ENCODE results near the gene ERICH6.
"Not testable (repeated sequence)": the region's sequence is repeated elsewhere in the genome, so short reads cannot be mapped to it uniquely, and the experiment has no call there.

ERICH6 gene

DNA sequence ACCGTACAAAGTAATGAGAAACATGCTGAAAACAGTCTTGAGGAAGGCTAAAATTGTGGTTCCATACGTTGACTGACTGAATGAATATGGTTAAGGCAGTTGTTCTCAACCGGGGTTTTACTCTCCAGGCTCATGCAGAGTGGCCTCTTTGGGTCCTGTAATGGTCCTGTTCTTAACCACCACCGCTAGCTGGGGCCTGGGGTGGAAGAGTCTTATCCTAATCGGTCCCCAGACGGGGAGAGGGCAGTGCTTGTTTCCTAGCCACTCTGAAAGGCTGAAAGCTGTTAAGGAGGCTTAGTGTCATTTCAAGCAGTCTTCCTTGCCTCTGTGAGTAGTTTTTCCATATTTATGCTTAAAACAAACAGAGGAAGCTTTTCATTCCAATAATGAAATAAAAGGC, 68.6 kb downstream of the ERICH6 start:
- Histone ChIP-seq H3K9me3 (ENCODE audit: control insufficient read depth, insufficient read depth, low read length) (no peaks in the 10 kb centered on the region), H3K36me3 (ENCODE audit: control insufficient read depth, insufficient read depth, low read length) (peaks cover 3% of the 10 kb centered on the region; the same call in 1 of the 2 replicates), H3K4me3 (ENCODE audit: low read depth, low read length) (no peak overlapping the region), H3K9ac (ENCODE audit: low read depth, low read length) (no peak overlapping the region), H3K4me1 (ENCODE audit: control insufficient read depth, insufficient read depth, low read length) (0 out of 2 replicates have a peak, but pooled peaks cover 2% of the 10 kb centered on the region), H3K27ac (ENCODE audit: low read depth, low read length) (peak overlapping the region; percentile 55), H3K27me3 (ENCODE audit: control insufficient read depth, insufficient read depth, low read length) (no peaks in the 10 kb centered on the region)

DNA sequence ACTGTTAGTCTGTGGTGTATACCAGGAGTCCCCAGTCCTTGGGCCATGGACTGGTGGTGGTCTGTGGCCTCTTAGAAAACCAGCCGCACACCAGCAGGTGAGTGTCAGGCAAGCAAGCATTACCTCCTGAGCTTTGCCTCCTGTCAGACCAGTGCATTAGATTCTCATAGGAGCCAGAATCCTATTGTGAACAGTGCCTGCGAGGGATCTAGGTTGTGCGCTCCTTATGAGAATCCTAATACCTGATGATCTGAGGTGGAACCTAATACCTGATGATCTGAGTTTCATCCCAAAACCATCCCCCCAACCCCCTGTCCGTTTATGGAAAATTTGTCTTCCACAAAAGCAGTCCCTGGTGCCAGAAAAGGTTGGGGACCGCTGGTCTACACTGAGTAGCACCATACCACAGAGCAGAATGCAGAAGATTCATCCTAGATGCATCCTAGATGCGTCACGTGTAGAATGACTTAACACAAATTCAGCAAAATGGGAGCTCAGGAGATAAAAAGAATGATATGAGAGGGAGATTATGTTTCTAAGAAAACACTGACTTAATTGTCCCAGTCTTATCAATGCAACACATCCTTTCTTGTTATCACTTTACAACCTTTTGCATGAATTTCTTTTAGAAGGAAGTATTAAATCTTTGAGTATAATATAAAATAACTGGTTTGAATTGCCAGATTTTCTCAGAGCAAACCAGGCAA, 72.1 kb downstream of the ERICH6 start:
- no peaks in the 10 kb centered on the region for H3K27me3 ChIP-seq (ENCODE audit: control insufficient read depth, insufficient read depth, low read length)
- no peaks in the 10 kb centered on the region for H3K9me3 ChIP-seq (ENCODE audit: control insufficient read depth, insufficient read depth, low read length)
- H3K9ac ChIP-seq (ENCODE audit: low read depth, low read length): no peak overlapping the region
- H3K36me3 ChIP-seq (ENCODE audit: control insufficient read depth, insufficient read depth, low read length): peaks cover 28% of the 10 kb centered on the region
- no peak overlapping the region for H3K27ac ChIP-seq (ENCODE audit: low read depth, low read length)
- H3K4me3 ChIP-seq (ENCODE audit: low read depth, low read length): no peak overlapping the region
- H3K4me1 ChIP-seq (ENCODE audit: control insufficient read depth, insufficient read depth, low read length): 0 out of 2 replicates have a peak, but pooled peaks cover 2% of the 10 kb centered on the region

DNA sequence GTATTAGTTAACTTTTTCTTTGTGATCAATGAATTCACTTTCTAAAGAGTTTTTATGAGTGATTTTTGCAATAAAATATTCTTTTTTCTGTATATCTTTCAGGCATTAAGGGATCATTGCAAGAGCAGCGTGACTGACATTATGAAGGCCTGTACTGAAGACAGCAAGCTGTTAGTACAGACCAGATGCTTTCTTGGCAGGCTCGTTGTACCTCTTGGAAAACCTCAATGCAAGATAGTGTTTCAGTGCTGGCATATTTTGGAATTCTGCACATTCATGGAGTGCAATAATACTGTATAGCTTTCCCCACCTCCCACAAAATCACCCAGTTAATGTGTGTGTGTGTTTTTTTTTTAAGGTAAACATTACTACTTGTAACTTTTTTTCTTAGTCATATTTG, 76.2 kb downstream of the ERICH6 start:
- Histone ChIP-seq H3K4me1 (ENCODE audit: control insufficient read depth, insufficient read depth, low read length) (no peaks in the 10 kb centered on the region), H3K36me3 (ENCODE audit: control insufficient read depth, insufficient read depth, low read length) (peaks cover 60% of the 10 kb centered on the region)

DNA sequence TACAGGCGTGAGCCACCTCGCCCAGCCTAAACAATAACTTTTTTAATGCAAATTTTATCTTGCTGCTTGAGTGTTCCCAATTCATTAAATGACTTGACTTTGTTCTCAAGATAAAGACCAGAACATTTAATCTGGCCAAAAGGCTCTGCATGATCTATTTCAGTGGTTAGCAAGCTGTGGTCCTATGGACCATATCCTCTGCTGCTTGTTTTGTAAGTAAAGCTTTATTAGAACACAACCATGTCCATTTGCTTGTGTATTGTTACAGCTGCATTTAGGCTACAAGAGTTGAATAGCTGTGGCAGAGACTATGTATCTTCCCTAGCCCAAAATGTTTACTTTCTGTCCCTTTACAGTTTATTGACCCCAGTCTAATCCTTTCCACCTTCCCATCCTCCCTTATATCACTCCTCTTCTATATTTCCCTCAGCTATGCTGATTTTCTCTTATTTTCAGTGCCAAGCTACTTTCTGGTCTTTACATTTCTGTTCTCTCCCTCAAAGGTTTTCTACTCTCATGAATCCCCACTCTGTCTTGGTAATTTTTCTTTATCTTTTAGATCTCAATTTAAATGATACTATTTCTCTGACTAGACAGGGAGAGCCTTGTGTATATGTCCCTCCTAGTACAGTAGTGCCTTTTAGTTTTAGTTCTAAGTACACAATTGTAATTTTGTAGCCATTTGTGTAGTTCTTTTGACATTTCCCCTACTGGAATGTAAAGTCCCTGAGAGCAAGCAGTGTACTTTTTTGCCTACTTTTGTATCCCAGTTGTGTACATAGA, 77.4 kb downstream of the ERICH6 start:
- H3K4me3 ChIP-seq (ENCODE audit: low read depth, low read length): no peak overlapping the region
- H3K4me1 ChIP-seq (ENCODE audit: control insufficient read depth, insufficient read depth, low read length): peaks cover 5% of the 10 kb centered on the region
- no peak overlapping the region for H3K9ac ChIP-seq (ENCODE audit: low read depth, low read length)
- H3K36me3 ChIP-seq (ENCODE audit: control insufficient read depth, insufficient read depth, low read length): peaks cover 60% of the 10 kb centered on the region
- H3K9me3 ChIP-seq (ENCODE audit: control insufficient read depth, insufficient read depth, low read length): no peaks in the 10 kb centered on the region
- no peak overlapping the region for H3K27ac ChIP-seq (ENCODE audit: low read depth, low read length)
- H3K27me3 ChIP-seq (ENCODE audit: control insufficient read depth, insufficient read depth, low read length): no peaks in the 10 kb centered on the region

More for the DNA sequence above, 76.2 kb downstream of the ERICH6 start:
- Histone ChIP-seq H3K27ac (ENCODE audit: low read depth, low read length) (no peak overlapping the region), H3K9me3 (ENCODE audit: control insufficient read depth, insufficient read depth, low read length) (no peaks in the 10 kb centered on the region), H3K9ac (ENCODE audit: low read depth, low read length) (no peak overlapping the region), H3K4me3 (ENCODE audit: low read depth, low read length) (no peak overlapping the region), H3K27me3 (ENCODE audit: control insufficient read depth, insufficient read depth, low read length) (no peaks in the 10 kb centered on the region)

DNA sequence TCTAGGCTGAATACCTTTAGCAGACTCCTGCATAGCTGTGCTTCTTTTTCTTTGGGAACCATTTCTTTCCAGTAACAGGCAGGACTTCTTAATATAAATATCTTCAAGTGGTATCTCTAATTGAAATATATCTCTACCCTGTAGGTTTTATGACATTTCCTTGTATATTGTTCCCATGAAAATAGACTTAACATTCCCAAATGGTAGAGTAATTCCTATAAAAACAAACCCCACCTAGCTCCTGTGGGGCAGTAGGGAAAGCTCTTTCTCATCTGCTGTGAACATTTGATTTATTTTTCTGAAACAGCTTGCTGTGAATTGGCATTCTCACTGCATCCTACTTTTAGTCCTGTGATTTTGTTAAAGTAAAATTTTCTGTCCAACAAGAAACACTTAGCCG, 79.8 kb downstream of the ERICH6 start:
- no peak overlapping the region for H3K4me3 ChIP-seq (ENCODE audit: low read depth, low read length)
- H3K27me3 ChIP-seq (ENCODE audit: control insufficient read depth, insufficient read depth, low read length): no peaks in the 10 kb centered on the region
- H3K36me3 ChIP-seq (ENCODE audit: control insufficient read depth, insufficient read depth, low read length): peaks cover 55% of the 10 kb centered on the region
- H3K9me3 ChIP-seq (ENCODE audit: control insufficient read depth, insufficient read depth, low read length): no peaks in the 10 kb centered on the region
- peaks cover 13% of the 10 kb centered on the region for H3K4me1 ChIP-seq (ENCODE audit: control insufficient read depth, insufficient read depth, low read length)
- H3K27ac ChIP-seq (ENCODE audit: low read depth, low read length): no peak overlapping the region
- H3K9ac ChIP-seq (ENCODE audit: low read depth, low read length): no peak overlapping the region

DNA sequence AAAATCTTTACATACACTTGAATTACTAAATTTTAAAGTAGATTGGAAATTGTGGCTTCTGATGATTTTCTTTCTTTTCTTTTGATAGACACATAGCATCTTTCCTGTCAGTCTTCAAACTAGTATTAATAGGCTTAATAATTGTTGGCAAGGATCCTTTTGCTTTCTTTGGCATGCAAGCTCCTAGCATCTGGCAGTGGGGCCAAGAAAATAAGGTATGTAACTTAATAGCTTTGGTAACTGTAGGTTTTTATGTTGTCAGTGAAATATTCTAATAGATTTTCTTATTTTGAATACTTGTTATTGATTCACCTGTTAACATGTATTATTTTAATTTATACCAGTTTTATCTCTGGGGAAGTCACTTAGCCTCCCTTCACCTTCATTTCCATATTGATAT, 80.8 kb downstream of the ERICH6 start:
- not testable (repeated sequence) for H3K4me3 ChIP-seq (ENCODE audit: low read depth, low read length); H3K9me3 ChIP-seq (ENCODE audit: control insufficient read depth, insufficient read depth, low read length); H3K9ac ChIP-seq (ENCODE audit: low read depth, low read length); H3K27me3 ChIP-seq (ENCODE audit: control insufficient read depth, insufficient read depth, low read length); H3K27ac ChIP-seq (ENCODE audit: low read depth, low read length)
- peaks cover 13% of the 10 kb centered on the region for H3K4me1 ChIP-seq (ENCODE audit: control insufficient read depth, insufficient read depth, low read length)
- H3K36me3 ChIP-seq (ENCODE audit: control insufficient read depth, insufficient read depth, low read length): peaks cover 53% of the 10 kb centered on the region

DNA sequence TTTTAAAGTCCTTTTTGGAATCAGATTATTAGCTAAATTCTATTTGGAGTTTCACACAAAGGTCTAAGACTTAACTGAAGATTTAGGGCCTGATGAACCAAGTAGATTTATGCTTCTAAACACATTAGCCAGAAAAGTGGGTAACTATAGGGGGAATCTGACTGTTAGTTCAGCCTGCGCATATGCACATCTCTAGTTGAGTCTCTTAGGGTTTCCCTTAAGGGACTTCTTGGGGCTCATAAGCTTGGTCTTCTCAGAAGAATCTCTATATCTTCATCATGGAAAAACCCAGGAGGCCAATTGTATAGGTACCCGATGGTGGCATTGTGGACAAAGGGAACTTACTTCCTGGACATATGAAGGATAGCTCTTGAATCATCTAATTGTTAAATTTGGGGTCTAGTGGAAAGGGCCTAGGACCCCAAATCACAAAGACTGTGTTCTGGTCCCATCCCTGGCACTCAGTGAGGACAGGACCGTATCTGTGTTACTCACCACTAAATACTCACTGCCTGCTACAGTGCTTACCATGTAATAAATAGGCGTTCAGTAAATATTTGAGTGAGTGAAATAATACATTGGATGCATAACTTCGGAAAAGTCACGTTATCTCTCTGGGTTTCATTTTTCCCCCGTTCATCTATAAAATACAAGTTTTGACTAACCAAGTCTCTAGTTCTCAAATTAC, 83.6 kb downstream of the ERICH6 start:
- H3K36me3 ChIP-seq (ENCODE audit: control insufficient read depth, insufficient read depth, low read length): peaks cover 25% of the 10 kb centered on the region

DNA sequence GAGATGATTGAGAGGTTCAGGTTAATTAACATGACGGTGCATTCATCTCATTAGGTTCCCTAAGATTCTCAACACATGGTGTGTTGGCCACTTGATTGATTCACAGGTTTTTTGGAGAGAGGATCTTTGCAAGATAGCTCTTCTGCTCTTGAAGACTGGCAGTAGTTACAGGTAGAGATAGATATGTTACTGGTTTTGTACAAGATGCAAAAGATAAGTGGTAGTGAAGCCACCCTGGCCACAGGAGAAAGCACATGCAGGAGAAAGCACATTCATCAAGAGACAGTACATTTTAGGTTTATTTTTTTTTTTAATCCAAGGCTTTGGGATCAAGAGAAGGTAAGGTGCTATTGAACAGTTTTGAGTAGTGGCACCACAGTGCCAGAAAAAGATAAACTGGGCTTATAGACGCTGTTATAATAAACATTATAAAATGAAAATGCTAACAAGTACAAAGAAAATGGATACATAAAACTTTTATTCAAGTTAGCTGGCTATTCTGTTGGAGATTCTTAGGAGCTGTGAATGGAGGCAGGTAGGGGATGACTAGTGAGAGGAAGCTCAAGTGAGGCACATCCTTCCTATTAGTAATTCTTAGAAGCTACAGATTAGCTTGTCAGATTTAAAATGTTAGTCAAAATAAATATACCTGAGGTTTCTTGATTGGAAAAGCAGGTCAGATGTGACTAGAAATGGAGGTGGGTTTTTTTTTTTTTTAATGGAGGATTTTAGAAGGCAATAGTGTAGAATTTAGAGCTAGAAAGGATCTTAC, 89.8 kb downstream of the ERICH6 start:
- Histone ChIP-seq H3K36me3 (ENCODE audit: control insufficient read depth, insufficient read depth, low read length) (peaks cover 32% of the 10 kb centered on the region), H3K27me3 (ENCODE audit: control insufficient read depth, insufficient read depth, low read length) (no peaks in the 10 kb centered on the region)

More for the DNA sequence above, 83.6 kb downstream of the ERICH6 start:
- H3K4me1 ChIP-seq (ENCODE audit: control insufficient read depth, insufficient read depth, low read length): peaks cover 13% of the 10 kb centered on the region
- H3K27ac ChIP-seq (ENCODE audit: low read depth, low read length): no peak overlapping the region
- H3K27me3 ChIP-seq (ENCODE audit: control insufficient read depth, insufficient read depth, low read length): no peaks in the 10 kb centered on the region
- no peak overlapping the region for H3K4me3 ChIP-seq (ENCODE audit: low read depth, low read length)
- H3K9ac ChIP-seq (ENCODE audit: low read depth, low read length): no peak overlapping the region
- H3K9me3 ChIP-seq (ENCODE audit: control insufficient read depth, insufficient read depth, low read length): no peaks in the 10 kb centered on the region

DNA sequence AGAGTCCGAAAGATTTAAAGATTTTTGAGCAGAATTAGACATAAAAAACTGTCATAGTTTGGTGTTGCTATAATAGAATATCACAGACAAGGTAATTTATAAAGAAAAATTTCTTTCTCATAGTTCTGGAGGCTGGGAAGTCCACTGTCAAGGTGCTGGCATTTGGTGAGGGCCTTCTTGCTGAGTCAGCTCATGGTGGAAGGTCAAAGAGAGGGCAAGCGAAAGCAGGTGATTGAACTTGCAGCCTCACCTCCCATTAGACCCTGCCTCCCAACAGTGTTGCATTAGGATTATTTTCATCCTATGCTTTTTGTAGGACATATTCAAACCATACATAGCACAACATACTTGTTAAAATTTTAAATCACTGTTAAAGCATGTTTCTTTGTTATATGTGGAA, 90.7 kb downstream of the ERICH6 start:
- Histone ChIP-seq H3K36me3 (ENCODE audit: control insufficient read depth, insufficient read depth, low read length) (peaks cover 24% of the 10 kb centered on the region), H3K27me3 (ENCODE audit: control insufficient read depth, insufficient read depth, low read length) (no peaks in the 10 kb centered on the region), H3K4me1 (ENCODE audit: control insufficient read depth, insufficient read depth, low read length) (peaks cover 11% of the 10 kb centered on the region; the same call in 1 of the 2 replicates), H3K9ac (ENCODE audit: low read depth, low read length) (no peak overlapping the region), H3K27ac (ENCODE audit: low read depth, low read length) (no peak overlapping the region), H3K4me3 (ENCODE audit: low read depth, low read length) (no peak overlapping the region), H3K9me3 (ENCODE audit: control insufficient read depth, insufficient read depth, low read length) (no peaks in the 10 kb centered on the region)

More for the DNA sequence above, 89.8 kb downstream of the ERICH6 start:
- H3K9me3 ChIP-seq (ENCODE audit: control insufficient read depth, insufficient read depth, low read length): no peaks in the 10 kb centered on the region
- H3K9ac ChIP-seq (ENCODE audit: low read depth, low read length): no peak overlapping the region
- no peak overlapping the region for H3K4me3 ChIP-seq (ENCODE audit: low read depth, low read length)
- H3K27ac ChIP-seq (ENCODE audit: low read depth, low read length): no peak overlapping the region
- peaks cover 11% of the 10 kb centered on the region; the same call in 1 of the 2 replicates for H3K4me1 ChIP-seq (ENCODE audit: control insufficient read depth, insufficient read depth, low read length)

DNA sequence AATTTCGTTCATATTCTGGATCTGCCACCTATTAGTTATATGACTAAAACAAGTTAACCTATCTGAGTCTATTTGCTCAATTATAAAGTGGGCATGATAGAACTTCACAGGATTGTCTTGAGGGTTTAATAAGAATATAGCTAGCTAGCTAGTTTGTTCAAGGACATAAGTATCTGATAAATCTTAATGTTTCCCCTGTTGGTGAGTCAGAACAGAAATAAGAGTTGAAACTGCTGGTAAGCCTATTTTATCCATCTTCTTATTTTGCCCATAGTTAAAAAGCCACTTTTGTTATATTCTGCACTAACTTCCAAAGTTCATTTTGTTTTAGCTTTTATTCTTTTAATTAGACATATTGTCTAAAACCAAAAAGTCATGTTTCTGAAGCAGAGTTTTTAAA, 91.2 kb downstream of the ERICH6 start:
- Histone ChIP-seq H3K36me3 (ENCODE audit: control insufficient read depth, insufficient read depth, low read length) (peaks cover 24% of the 10 kb centered on the region), H3K9ac (ENCODE audit: low read depth, low read length) (no peak overlapping the region), H3K4me1 (ENCODE audit: control insufficient read depth, insufficient read depth, low read length) (peaks cover 16% of the 10 kb centered on the region), H3K27ac (ENCODE audit: low read depth, low read length) (no peak overlapping the region), H3K9me3 (ENCODE audit: control insufficient read depth, insufficient read depth, low read length) (no peaks in the 10 kb centered on the region), H3K27me3 (ENCODE audit: control insufficient read depth, insufficient read depth, low read length) (no peaks in the 10 kb centered on the region), H3K4me3 (ENCODE audit: low read depth, low read length) (no peak overlapping the region)

Data from HUES48 (cell line).